Transverse colon (tissue), 1 donor: ENCODE measurements around the gene LDHD.

Source experiments
- EP300 ChIP-seq: sonication (generic); formaldehyde crosslinking; IDR thresholded peaks from one replicate; pipeline ENCODE4 v1.6.1; 2017; ENCODE audit warnings: antibody characterized with exemption, low read depth
- POLR2A ChIP-seq: fragments of 450-650 bp; IDR thresholded peaks from one replicate; pipeline ENCODE4 v1.6.1; 2016; ENCODE audit warnings: antibody characterized with exemption, mild to moderate bottlenecking, moderate library complexity

- no peak for TF ChIP-seq POLR2A
- no peak for TF ChIP-seq EP300
Measured at GRCh38 chr16:75118943-75119539, 2.5 kb upstream of the LDHD start.
